ENCODE measurements around the gene FAM221B. TPM values are rescaled to one million over a fixed set of nuclear protein-coding genes. Genes with fewer than 3 reads are reported as not detected.

The FAM221B gene
- total RNA-seq, 4 donors from 2014 or later = not detected

- Histone ChIP-seq H3K4me1 (peaks cover 0 to 52% (median 18%) of the 10 kb centered on the region in 3 donors), H3K27me3 (no peaks in the 10 kb centered on the region), H3K27ac (no peak overlapping the region), H3K36me3 (peaks cover 0 to 17% of the 10 kb centered on the region in 2 donors), H3K9me3 (no peaks in the 10 kb centered on the region), H3K4me3 (no peak overlapping the region)
- no peak for ATAC-seq
- 74 to 77% methylated on average over 9 to 10 of the region's 14 CpGs for WGBS, 2 donors (ENCODE audit: low coverage in 1 of 2)
- no peak for TF ChIP-seq CTCF (IDR thresholded peaks at IDR 0.05)
- TF ChIP-seq POLR2A (IDR thresholded peaks at IDR 0.05) = no peak
- no peak for TF ChIP-seq POLR2AphosphoS5 (IDR thresholded peaks at IDR 0.05)
- TF ChIP-seq EP300 (IDR thresholded peaks at IDR 0.05) = no peak
These were observed 6.0 kb upstream of the FAM221B start for GRCh38 chr9:35834260-35835215.

GRCh38 chr9:35832814-35833213 is 4.3 kb upstream of the FAM221B start:
- ATAC-seq = no peak
- no peaks in the 10 kb centered on the region for H3K27me3 ChIP-seq
- no peaks in the 10 kb centered on the region for H3K9me3 ChIP-seq
- WGBS, 2 donors (ENCODE audit: low coverage in 1 of 2) = 69 to 90% methylated on average over 4 to 5 of the region's 5 CpGs
- H3K4me3 ChIP-seq = no peak overlapping the region
- peaks cover 0 to 17% of the 10 kb centered on the region in 2 donors for H3K36me3 ChIP-seq
- H3K4me1 ChIP-seq = peaks cover 0 to 63% (median 21%) of the 10 kb centered on the region in 3 donors
- TF ChIP-seq POLR2AphosphoS5 (IDR thresholded peaks at IDR 0.05) (no peak), CTCF (IDR thresholded peaks at IDR 0.05) (no peak), POLR2A (IDR thresholded peaks at IDR 0.05) (no peak), EP300 (IDR thresholded peaks at IDR 0.05) (no peak)
- H3K27ac ChIP-seq = peak overlapping the region in 2 of 4 donors; percentile 11 to 52

DNA sequence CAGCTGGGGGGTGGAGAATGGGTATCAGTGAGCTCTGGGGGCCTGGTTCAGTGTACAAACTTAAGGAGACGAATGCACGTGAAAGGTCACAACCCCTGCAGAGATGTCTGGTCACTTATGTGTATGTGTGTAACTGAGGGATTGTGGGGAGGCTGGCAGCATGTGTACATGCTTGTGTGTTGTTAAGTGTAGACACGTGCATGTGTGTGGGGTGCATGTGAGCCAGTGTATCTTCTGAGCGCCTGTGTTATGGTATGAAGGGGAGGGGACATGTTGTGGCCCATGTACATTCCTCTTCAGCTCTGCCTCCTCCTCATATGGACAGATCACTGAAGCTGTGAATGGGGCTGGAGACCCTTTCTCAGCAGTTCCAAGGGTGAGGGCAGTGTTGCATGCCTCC is 2.5 kb upstream of the FAM221B start:
- no peak for ATAC-seq
- Histone ChIP-seq H3K36me3 (peaks cover 0 to 17% of the 10 kb centered on the region in 2 donors), H3K9me3 (no peaks in the 10 kb centered on the region), H3K27me3 (no peaks in the 10 kb centered on the region), H3K4me1 (peaks cover 0 to 75% (median 21%) of the 10 kb centered on the region in 3 donors), H3K27ac (no peak overlapping the region), H3K4me3 (no peak overlapping the region)
- 63 to 75% methylated on average over 3 to 4 of the region's 4 CpGs for WGBS, 2 donors (ENCODE audit: low coverage in 1 of 2)
- no peak for TF ChIP-seq POLR2AphosphoS5 (IDR thresholded peaks at IDR 0.05)
- no peak for TF ChIP-seq CTCF (IDR thresholded peaks at IDR 0.05)
- no peak for TF ChIP-seq EP300 (IDR thresholded peaks at IDR 0.05)
- TF ChIP-seq POLR2A (IDR thresholded peaks at IDR 0.05) = no peak

- Histone ChIP-seq H3K4me1 (peaks cover 0 to 75% (median 21%) of the 10 kb centered on the region in 3 donors), H3K4me3 (peak overlapping the region; percentile 54 to 94), H3K27me3 (no peaks in the 10 kb centered on the region), H3K9me3 (no peaks in the 10 kb centered on the region), H3K36me3 (peaks cover 0 to 5% of the 10 kb centered on the region in 2 donors), H3K27ac (peak overlapping the region; percentile 80 to 98 (median 96))
- ATAC-seq = no peak
- 11% methylated on average over 1 of the region's 2 CpGs; no CpG with 5 or more reads in 1 of the 2 donors for WGBS, 2 donors (ENCODE audit: low coverage in 1 of 2)
- no peak for TF ChIP-seq POLR2A (IDR thresholded peaks at IDR 0.05)
- TF ChIP-seq EP300 (IDR thresholded peaks at IDR 0.05) = no peak
- no peak for TF ChIP-seq POLR2AphosphoS5 (IDR thresholded peaks at IDR 0.05)
- TF ChIP-seq CTCF (IDR thresholded peaks at IDR 0.05) = no peak
These were observed 1.2 kb upstream of the FAM221B start for GRCh38 chr9:35829764-35830096.
